GM18861 (cell line): ENCODE data around the gene CYP2R1.

Source experiments
- ATAC-seq: cut with Tn5 transposase; IDR thresholded peaks from one replicate; pipeline ENCODE4 v1.9.1; 2021; ENCODE audit not compliant: unreplicated experiment

CYP2R1 gene, protein sequence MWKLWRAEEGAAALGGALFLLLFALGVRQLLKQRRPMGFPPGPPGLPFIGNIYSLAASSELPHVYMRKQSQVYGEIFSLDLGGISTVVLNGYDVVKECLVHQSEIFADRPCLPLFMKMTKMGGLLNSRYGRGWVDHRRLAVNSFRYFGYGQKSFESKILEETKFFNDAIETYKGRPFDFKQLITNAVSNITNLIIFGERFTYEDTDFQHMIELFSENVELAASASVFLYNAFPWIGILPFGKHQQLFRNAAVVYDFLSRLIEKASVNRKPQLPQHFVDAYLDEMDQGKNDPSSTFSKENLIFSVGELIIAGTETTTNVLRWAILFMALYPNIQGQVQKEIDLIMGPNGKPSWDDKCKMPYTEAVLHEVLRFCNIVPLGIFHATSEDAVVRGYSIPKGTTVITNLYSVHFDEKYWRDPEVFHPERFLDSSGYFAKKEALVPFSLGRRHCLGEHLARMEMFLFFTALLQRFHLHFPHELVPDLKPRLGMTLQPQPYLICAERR

DNA sequence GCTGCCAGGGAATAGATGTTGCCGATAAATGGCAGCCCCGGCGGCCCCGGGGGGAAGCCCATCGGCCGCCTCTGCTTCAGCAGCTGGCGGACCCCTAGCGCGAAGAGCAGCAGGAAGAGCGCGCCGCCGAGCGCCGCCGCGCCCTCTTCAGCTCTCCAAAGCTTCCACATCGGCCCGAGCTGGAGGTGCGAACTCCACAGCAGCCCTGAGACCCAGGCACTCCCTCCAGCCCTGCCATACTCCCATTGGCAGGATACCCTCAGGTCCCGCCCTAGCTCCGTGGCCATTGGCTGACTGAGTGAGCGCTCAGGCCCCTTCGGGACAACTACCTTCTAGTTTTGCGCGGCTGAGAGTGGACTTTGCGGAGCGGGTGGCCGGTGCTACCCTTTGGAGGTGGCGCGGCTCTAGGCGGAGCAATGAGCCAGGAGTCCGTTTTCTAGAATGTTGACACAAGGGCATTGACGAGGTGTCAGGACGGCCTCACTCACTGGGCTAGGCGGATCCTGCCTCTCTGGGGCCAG, at the start of gene CYP2R1:
CYP2R1 (minus strand) TSS at position 196 of the 521 bp plus-strand sequence; CDS start at position 170, 26 bp downstream.
- ATAC-seq = peak; percentile 92

DNA sequence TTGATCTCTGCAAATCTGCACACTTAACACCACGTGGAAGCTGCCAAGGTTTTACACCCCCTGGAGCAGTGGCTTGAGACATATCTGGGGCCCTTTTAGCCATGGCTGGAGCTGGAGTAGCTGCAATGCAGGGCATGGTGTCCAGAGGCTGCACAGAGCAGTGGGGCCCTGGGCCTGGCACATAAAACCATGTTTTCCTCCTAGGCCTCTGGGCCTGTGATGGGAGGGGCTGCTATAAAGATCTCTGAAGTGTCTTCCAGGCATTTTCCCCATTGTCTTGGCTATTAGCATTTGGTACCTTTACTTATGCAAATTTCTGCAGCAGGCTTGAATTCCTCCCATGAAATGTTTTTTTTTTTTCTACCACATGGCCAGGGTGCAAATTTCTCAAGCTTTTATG, 46.9 kb upstream of the CYP2R1 start:
- no peak for ATAC-seq

DNA sequence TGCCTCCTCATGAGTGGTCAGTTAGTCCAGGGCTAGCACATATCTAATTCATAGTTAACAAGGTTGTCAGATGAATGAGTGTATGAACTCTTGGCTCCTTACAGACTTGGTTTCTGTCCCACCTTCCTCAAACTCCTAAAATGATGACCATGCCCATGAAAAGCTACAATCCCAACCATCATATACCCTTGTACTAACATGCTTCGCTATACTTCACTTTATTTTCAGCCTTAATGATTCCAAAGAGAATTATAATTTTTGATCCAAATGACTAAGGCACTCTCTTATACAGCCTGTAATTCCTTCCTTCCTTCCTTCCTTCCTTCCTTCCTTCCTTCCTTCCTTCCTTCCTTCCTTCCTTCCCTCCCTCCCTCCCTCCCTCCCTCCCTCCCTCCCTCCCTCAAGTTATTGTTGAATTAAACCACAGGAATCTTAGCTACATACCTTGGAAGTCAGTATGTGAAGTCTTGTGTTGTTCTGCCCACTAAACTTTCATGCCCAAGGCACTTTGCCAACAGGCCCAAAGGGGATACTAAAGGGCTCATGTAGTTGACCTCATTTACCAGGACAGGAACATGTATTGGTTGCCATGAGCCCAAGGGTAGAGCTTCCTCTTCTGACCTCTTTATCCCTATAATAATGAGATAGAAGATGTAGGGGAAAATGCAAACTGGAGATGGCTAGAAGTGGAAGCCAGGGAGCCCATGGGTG, 42.8 kb upstream of the CYP2R1 start:
- no peak for ATAC-seq

DNA sequence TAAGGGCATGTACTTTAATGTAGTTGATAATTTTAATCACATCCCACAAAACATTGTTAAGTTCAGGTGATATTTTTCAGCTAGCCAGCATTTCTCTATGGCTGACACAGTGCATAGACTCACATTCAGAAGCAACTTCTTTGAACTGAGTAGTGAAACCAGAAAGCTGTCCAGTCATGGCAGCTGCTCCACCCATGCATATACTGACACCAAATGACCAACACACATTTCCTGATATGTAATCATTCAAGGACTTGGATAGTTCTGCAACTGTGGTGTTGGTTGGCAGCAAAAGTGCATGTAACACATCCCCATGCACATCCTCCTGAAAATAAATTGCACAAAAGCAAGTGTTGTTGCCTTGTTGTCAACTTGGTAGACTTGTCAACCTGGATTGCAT, 40.4 kb upstream of the CYP2R1 start:
- no peak for ATAC-seq

DNA sequence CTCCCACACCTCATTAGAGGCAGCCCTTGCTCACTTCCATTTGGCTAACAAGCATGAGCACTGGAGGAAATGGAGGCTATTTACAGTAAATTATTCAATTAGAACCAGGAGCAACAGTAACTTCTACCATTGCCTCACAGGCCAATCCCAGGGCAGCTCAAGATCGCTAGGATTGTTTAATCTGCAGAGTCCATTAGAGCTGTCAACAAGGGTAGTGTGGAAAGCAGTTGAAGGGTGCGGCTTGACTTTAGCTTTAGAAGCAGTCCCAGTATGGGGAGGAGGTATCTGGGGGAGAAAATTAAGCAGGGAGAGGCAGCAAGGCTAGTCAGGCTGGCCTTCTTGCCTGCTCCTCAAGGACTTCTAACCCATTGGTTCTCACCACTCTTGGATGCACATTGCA, 38.3 kb upstream of the CYP2R1 start:
- ATAC-seq = no peak

DNA sequence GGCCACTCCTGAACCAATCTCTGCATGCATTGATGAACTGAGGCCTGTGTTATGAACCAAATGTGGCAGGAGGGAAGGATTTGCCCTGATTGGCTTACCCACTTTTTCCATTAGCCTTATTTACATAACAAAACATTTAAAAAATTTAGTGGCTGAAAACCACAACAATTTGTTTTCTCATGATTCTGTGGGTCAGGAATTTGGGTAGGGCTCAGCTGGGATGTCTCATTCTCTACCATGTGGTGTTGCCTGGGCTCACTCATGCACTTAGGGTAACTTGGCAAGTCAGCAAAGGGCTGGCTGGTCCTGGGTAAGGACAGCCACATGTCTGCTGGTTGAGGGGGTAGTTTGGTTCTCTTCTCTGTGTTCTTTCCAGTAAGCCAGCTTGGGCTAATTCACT, 35.1 kb upstream of the CYP2R1 start:
- ATAC-seq = no peak

DNA sequence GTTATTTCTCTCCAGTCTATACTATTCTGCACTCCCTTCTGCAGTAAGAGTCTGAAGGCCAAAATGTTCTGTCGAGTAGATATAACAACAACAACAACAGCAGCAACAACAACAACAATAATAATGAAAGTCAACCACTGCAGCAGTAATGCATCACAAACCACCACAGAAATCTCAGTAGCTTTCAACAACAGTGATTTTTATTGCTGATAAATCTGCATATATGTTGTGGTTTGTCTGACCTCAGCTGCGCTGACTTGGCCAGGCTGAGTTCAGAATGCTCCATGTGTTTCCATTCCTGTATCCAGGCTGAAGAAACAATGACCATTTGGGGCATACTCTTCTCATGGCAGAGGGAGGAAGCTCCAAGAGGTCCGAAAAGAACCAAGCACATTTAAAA, 32.3 kb upstream of the CYP2R1 start:
- no peak for ATAC-seq

DNA sequence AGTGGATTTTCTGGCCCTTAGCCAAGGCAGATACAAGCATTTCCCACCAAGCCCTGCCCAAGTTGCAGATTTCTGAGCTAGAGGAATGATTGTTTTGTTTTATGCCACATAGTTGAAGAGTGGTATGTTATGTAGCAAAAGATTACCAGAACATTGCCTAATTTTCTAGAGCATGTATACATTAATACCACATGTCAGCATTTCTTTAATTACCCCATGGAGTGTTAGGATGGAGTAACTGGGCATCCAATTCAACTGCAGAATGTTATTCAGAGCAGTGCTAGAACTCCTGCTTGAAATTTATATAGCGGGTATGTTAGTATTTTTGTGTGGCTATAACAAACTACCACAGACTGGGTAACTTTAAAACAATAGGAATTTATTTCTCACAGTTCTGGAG, 24.4 kb upstream of the CYP2R1 start:
- ATAC-seq = no peak

DNA sequence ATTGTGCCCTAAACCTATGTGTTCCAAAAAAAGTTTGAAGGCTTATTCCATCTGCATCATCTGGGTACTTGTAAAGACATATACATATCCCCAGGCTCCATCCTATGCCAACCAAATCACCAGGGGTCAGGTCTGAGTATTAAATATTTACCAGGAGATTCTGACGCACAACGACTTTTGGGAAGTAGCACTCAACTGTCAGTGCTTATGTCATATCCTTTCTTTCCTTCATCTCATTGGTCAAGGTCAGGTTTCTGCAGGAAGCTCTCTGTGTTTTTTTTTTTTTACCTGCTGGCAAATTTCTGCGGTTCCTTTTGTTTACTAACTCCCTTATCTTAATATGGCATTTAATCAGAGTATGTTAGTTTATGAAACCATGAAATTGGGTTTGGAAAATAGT, 22.5 kb upstream of the CYP2R1 start:
- no peak for ATAC-seq

DNA sequence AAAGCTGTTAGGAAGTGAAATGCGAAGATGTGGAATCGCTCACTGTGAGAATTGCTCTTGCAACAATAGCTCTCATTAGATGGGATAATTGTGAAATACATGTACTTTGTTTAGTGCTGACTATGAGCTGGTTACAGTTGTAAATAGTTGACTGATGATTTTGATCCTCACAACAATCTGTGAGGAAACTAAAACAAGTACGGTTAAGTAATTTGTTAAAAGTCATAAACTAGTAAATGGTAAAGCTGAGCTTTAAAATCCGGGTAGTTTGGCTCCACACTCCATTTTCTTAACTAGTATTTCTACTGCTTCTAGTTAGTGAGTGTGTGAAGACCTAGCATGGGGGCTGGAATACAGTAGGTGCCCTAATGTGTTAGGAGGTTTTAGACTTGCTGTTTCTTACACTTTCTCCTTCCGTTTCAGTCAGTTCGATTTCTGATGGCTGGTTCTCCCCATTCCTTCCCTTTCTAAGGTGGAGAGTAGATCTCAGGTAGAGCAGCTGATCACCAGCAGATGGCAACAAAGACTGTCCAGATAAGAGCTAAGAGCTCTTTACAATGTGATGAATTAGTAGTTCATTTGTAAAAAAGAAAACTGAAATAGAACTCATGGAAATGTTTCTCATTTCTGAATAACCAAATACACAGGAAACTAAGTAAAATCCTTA, 16.3 kb upstream of the CYP2R1 start:
- peak; percentile 28 for ATAC-seq

DNA sequence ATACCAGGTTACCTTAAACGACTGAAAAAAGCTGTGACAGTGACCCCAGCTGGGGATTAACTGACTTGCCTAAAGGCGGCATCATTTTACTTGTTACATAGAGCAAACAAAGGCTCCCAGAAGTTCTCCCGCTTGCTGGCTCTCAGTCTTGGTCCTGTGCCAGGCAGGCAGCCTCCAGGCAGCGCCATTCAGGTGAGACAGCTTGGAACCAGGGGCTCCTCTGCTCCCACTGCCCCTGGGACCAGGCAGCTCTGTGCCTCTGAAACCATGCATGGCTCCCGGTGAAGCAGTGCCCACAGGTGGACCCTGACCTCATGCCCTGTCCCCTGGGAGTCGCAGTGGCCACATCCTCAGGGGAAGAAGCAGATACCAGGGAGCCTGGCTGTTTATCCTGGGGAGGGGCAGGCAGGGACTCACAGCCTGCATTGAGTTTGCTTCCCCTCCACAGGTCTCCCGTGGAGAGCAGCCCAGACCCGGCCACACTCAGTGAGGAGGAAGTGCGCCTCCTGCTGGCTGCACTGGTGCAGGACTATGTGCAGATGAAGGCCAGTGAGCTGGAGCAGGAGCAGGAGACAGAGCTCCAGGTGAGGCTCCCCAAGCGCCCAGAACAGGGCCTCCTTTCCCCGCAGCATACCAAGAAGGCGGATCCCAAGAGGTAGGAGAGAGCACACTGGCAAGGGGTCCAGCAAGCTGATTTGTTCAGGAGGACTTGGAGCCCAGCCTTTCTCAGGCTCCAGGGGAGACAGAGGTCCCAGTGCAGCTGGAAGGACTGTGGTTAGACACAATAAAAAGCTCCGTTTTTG, 15.6 kb upstream of the CYP2R1 start:
- ATAC-seq = no peak

DNA sequence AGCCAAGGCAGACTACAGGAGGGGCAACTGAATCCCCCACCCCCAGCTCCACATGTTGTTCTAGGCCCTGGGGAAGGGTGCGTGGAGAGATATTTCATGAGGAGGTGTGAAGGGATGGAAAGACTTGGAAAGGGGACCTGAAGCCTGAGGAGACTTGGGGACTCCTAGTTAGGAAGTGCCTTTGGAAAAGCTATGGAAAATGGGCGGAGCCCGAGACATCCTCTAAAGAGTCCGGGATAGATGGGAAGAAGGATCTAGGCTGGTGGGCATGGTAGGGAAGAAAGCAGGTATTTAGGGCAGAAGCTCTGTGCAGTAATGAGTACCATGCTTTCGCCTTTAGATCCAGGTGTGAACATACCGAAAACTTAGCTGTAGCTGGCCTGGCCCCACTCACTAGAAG, 15.0 kb upstream of the CYP2R1 start:
- no peak for ATAC-seq

DNA sequence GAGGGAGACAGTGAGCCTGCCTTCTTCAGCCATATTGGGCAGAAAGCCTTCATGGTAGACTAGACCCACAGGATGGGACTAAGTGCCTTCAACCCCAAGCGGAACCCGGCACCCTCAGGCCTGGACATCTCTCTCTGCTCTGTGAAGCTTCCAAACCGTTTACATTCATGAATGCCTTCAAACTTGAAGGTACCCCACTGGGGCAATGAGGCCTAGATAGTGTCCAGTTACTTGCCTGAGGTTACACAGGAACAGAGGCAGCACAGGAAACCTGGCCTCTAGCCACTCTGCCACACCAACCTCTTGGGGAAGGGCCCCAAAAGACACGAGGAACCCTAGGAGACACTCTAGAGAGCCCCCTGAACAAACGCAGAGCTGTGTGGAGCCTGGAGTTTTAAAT, 14.5 kb upstream of the CYP2R1 start:
- ATAC-seq = no peak

DNA sequence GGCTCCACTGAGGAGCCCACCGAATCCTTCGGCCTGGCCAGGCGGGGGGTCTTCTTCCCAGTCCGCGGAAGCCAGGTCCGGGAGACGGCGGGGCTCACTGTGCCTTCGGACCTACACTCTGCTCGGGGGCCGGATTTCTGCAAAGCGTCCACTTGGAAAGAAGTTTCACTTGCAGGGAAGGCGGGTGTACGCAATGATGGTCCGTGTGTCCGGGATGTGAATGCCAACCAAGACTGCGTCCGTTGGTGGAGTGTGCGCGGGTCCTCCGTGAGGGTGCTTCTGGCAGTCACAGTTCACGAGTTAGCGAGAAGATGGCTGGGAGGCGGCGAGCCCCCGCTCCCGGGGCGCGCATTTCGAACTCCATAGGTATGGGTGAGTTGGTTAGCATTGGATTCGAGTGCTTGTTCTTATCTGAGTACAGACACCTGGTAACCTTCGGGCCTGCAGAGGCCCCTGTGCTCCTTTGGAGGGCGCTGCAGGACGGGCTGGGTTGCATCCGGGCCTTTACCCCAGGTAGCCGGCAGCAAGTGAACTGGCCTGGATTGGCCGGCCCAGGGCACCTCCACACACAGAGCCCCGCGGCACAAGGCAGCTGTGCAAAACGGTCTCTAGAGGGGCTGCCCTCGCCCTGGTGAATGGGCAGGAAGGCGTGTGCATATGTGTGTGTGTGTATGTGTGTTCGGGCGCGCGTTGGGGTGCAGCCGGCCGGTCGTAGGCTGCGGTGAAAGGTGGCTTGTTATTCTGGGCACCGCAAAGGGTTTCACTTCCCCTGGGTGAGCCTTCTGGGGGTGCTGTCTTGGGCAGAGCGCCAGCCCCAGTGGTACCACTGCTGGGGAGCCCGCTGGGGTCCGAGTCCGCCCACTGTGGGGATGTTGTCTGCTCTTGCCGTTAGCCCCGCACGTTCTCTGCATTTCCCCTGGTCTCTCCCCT, 13.3 kb upstream of the CYP2R1 start:
- peak; percentile 63 for ATAC-seq

DNA sequence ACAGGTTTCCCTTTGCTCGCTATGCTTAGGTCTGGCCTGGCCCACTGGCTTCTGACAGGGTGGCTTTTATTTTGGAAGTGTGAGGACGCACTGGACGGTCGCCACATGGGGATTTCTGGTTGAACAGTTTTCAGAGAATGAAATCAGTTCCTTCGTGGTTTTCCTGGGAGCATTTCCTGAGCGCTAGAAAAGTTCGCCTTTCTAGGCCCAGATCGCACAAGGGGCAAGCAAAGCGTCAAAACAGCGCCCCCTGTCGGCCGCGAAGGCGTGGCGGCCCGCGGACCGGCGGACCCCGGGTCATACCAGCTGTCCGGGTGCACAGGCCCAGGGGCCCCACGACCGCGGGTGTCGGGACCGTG, 12.7 kb upstream of the CYP2R1 start:
- peak; percentile 26 for ATAC-seq

DNA sequence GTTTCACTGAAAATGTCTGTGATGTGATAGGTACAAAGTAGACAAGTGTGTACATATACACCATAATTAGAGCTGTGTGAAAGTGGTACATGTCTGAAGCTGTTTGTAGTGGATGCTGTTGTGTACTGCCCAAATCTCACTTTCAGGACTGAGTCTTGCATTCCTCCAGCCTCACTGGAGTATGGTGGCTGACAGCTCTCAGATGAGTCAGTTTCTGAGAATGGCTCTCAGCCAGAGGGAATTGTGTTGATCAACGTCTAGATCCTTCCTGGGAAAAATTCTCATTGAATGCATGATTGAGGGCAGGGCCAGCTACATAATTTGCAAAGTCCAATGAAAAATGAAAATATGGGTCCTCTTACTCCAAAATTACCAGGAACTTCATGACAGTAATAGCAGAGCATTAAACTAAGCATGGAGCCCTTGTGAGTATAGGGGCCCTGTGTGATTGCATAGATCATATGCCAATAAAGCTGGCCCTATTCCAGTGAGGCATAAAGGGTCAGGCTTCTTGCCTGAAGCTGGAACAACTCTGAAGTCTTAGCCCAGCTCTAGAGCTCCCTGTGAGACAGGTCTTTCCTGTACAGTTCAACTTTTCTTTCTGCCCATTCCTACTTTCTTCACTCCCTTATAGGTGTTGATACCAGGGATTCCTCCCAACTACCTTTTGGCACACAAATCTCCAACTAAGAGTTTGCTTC, 10.8 kb upstream of the CYP2R1 start:
- ATAC-seq = no peak

DNA sequence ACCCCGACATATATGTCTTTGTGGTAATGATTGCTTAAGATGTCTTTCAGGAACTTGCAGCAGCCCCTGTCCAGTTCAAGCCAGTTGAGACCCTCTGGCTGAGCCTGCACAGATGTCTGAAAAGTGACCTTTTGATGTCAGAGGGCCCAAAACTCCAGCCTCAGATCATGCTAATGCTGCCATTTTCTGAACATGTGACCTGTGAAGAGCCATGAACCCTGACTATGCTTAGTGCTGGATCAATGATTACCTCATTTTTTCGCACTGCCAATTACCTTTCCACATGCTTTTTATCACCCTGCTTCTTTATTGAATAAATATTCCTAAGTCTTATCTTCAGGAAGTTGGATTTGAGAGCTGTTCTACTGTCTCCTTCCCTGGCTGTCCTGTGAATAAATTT, 6.9 kb upstream of the CYP2R1 start:
- ATAC-seq = no peak

DNA sequence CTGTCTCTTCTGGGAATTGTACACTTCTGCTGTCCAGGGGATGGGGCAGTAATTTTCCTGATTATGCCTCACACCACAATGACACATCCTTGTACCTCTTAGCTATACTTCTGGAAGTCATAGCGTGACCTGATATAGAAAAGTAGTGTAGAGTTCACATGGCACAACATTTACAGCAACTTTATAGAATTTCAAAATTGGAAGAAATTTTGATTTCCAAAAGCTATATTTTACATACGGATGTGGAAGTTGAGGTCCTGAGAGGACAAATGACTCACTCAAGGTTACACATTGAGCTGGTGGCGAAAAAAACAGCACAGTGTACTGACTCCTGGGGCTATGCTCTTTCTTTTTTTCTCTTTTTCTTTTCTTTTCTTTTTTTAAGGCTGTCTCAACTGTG, 6.3 kb upstream of the CYP2R1 start:
- ATAC-seq = no peak
